Caki2 (cell line): ENCODE data around the gene ZNF681. TPM values are rescaled to one million over a fixed set of nuclear protein-coding genes. Genes with fewer than 3 reads are reported as not detected.
A peak's percentile ranks its signal among the peaks of the same experiment; 100 is the strongest.
"Not testable (repeated sequence)": the region's sequence is repeated elsewhere in the genome, so short reads cannot be mapped to it uniquely, and the experiment has no call there.

Experiments
- DNase-seq: peaks from one replicate; pipeline ENCODE4 v3.0.0-alpha.2; 2015; ENCODE audit warnings: low read depth
- in situ Hi-C: cut with HindIII; loops from 2 replicates; pipeline ENCODE4 v1.10.0; 2016; ENCODE audit warnings: low sequenced_read_pairs, low pct_unique_long_range_greater_than_20kb, mixed read lengths
- total RNA-seq: library from RNA; depleted of rRNA; stranded (reverse); fragments of >200 nt; shearing (Covaris generic); gene quantifications from 2 replicates; pipeline ENCODE4 v1.2.3, GENCODE V29; 2014; ENCODE audit warnings: low replicate concordance; rRNA removed

Gene ZNF681
- total RNA-seq, 1 experiment from 2014 or later = 1.9 TPM

GRCh38 chr19:23718802-23719201 lies 39.9 kb downstream of the ZNF681 start:
- in situ Hi-C loops = no loop called here
- no peak for DNase-seq

GRCh38 chr19:23716792-23717191 lies 41.9 kb downstream of the ZNF681 start:
- no peak for DNase-seq
- in situ Hi-C loops = no loop called here

- no peak for DNase-seq
- in situ Hi-C loops = no loop called here
Measured at GRCh38 chr19:23709347-23709746, 49.3 kb downstream of the ZNF681 start.

GRCh38 chr19:23706657-23707056 lies 52.0 kb downstream of the ZNF681 start:
- in situ Hi-C loops = no loop called here

GRCh38 chr19:23699521-23699860 lies 59.2 kb downstream of the ZNF681 start:
- in situ Hi-C loops = no loop called here
- no peak for DNase-seq

More at GRCh38 chr19:23706657-23707056, 52.0 kb downstream of the ZNF681 start:
- DNase-seq = no peak

GRCh38 chr19:23698711-23699520 lies 59.8 kb downstream of the ZNF681 start:
- in situ Hi-C loops = no loop called here
- DNase-seq = peak; percentile 22

GRCh38 chr19:23692937-23693336 lies 65.8 kb downstream of the ZNF681 start:
- in situ Hi-C loops, DNase-seq: not testable (repeated sequence)

Other genes with a start within 250 kb of the ZNF681 start
- 4.3 and 8.7 TPM in 2 replicates for gene ZNF675, start 71.7 kb downstream of the ZNF681 start, total RNA-seq
- gene ZNF726, start 156.0 kb upstream of the ZNF681 start, total RNA-seq = 4.9 and 12.7 TPM in 2 replicates